Lower leg skin (tissue), 4 donors: ENCODE measurements around the gene SH2D3A. TPM values are rescaled to one million over a fixed set of nuclear protein-coding genes. Genes with fewer than 3 reads are reported as not detected.
"Not testable (repeated sequence)": the region's sequence is repeated elsewhere in the genome, so short reads cannot be mapped to it uniquely, and the experiment has no call there.

ENCODE experiments used
- DNase-seq, 2 donors: peaks; one replicate each; pipeline ENCODE4 v3.0.0-alpha.2; 2019; ENCODE audit warnings: low spot score in 2 of 2
- H3K4me3 ChIP-seq: fragments of 200-600 bp; sonication (generic); 2 replicates; pipeline ENCODE4 v1.5.1; 2017; ENCODE audit warnings: mild to moderate bottlenecking, low read depth; ENCODE audit not compliant: poor library complexity, severe bottlenecking
- POLR2A ChIP-seq, 2 donors: fragments of 450-650 bp; IDR thresholded peaks; one replicate each; pipeline ENCODE4 v1.6.1; 2016 to 2017; ENCODE audit warnings: antibody characterized with exemption in 2 of 2, mild to moderate bottlenecking in 1 of 2, moderate library complexity in 1 of 2
- WGBS, 2 donors: methylation state at CpG; one replicate each; pipeline ENCODE4 v1.1.5; 2018; 5-methylcytosine and 5-hydroxymethylcytosine counted together
- intact Hi-C: fragments of 100-400 bp; cut with DNase I; formaldehyde crosslinking; loops from one replicate; pipeline ENCODE4 v1.15.0; 2023; ENCODE audit warnings: low total_unique reads
- total RNA-seq, 4 donors: library from RNA; depleted of rRNA; stranded (reverse); fragments of >200 nt; gene quantifications; one replicate each; pipeline ENCODE4 v1.1.0, GENCODE V29; 2016
- TF ChIP-seq, protein P1 (sequence below), 3 donors: fragments of 450-650 bp; IDR thresholded peaks; one replicate each; pipeline ENCODE4 v1.5.1; 2016; ENCODE audit warnings: antibody characterized with exemption in 3 of 3, mild to moderate bottlenecking in 3 of 3, moderate library complexity in 2 of 3

The SH2D3A gene
- total RNA-seq, 4 donors from 2014 or later: 53.0 to 142 (median 62.3) TPM

GRCh38 chr19:6709549-6709948, 57.7 kb downstream of the SH2D3A start:
- WGBS, 2 donors: 53 to 59% methylated on average over 14 of the region's 14 CpGs
- DNase-seq: no peak
- no peak for TF ChIP-seq POLR2A (IDR thresholded peaks at IDR 0.05)
- intact Hi-C loops: no loop called here
- no peak overlapping the region for H3K4me3 ChIP-seq

GRCh38 chr19:6708913-6709312, 58.3 kb downstream of the SH2D3A start:
- intact Hi-C loops, H3K4me3 ChIP-seq, DNase-seq: not testable (repeated sequence)
- WGBS, 2 donors: 86 to 88% methylated on average over 12 of the region's 12 CpGs

- TF ChIP-seq POLR2A (IDR thresholded peaks at IDR 0.05): no peak
- TF ChIP-seq, protein P1, sequence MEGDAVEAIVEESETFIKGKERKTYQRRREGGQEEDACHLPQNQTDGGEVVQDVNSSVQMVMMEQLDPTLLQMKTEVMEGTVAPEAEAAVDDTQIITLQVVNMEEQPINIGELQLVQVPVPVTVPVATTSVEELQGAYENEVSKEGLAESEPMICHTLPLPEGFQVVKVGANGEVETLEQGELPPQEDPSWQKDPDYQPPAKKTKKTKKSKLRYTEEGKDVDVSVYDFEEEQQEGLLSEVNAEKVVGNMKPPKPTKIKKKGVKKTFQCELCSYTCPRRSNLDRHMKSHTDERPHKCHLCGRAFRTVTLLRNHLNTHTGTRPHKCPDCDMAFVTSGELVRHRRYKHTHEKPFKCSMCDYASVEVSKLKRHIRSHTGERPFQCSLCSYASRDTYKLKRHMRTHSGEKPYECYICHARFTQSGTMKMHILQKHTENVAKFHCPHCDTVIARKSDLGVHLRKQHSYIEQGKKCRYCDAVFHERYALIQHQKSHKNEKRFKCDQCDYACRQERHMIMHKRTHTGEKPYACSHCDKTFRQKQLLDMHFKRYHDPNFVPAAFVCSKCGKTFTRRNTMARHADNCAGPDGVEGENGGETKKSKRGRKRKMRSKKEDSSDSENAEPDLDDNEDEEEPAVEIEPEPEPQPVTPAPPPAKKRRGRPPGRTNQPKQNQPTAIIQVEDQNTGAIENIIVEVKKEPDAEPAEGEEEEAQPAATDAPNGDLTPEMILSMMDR (IDR thresholded peaks at IDR 0.05): no peak
- no peak overlapping the region for H3K4me3 ChIP-seq
- intact Hi-C loops: no loop called here
- 82 to 88% methylated on average over 3 of the region's 3 CpGs for WGBS, 2 donors
- DNase-seq: no peak
These were observed 58.9 kb downstream of the SH2D3A start for GRCh38 chr19:6708346-6708745.

GRCh38 chr19:6707658-6708018, 59.6 kb downstream of the SH2D3A start:
- no peak for DNase-seq
- 79 to 81% methylated on average over 16 of the region's 16 CpGs for WGBS, 2 donors
- H3K4me3 ChIP-seq: no peak overlapping the region
- intact Hi-C loops: no loop called here
- no peak for TF ChIP-seq POLR2A (IDR thresholded peaks at IDR 0.05)
- TF ChIP-seq, protein P1 (IDR thresholded peaks at IDR 0.05): no peak

DNA sequence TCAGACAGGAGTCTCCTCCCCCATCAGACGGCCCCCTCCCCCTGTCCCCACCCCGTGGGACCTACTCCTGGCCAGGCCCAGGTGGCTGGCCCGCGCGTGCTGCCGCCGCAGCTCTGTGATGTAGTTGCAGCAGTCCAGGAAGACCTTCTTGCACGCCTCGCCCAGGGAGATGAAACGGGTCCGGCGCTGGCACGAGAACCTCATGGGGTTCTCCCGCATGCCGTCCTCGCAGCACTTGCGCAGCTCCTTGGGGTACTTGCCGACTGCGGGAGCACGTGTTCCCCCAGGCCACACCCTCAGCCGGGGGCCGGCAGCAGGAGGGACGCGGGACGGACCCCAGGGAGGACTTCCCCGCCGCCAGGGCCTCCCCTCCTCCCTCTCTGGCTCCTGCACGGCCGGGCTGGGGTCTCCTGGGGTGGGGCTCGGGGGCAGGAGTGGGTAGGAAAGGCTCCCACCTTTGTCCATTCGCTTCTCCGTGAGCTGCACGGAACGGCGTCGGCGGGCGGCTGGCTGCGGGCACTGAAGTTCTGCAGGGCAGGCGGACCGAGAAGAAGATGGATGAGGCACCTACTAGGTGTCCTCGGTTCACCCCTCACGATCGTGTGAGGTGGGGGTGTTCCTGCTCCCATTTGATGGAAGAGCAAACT, 60.1 kb downstream of the SH2D3A start:
- TF ChIP-seq, protein P1 (IDR thresholded peaks at IDR 0.05): no peak
- no peak for TF ChIP-seq POLR2A (IDR thresholded peaks at IDR 0.05)
- DNase-seq: no peak
- H3K4me3 ChIP-seq: no peak overlapping the region
- WGBS, 2 donors: 86 to 87% methylated on average over 33 to 34 of the region's 44 CpGs
- intact Hi-C loops: no loop called here

DNA sequence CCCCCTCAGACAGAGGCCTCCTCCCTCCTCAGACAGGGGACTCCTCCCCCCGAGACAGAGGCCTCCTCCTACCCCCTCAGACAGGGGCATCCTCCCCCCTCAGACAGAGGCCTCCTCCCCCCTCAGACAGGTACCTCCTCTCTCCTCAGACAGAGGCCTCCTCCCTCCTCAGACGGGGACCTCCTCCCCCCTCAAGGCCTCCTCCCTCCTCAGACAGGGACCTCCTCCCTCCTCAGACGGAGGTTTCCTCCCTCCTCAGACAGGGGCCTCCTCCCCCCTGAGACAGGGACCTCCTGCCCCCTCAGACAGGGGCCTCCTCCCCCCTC, 60.6 kb downstream of the SH2D3A start:
- no peak overlapping the region for H3K4me3 ChIP-seq
- TF ChIP-seq, protein P1 (IDR thresholded peaks at IDR 0.05): no peak
- TF ChIP-seq POLR2A (IDR thresholded peaks at IDR 0.05): no peak
- intact Hi-C loops: no loop called here
- 50 to 55% methylated on average over 3 of the region's 3 CpGs for WGBS, 2 donors
- DNase-seq: no peak

- no peak overlapping the region for H3K4me3 ChIP-seq
- no peak for TF ChIP-seq POLR2A (IDR thresholded peaks at IDR 0.05)
- TF ChIP-seq, protein P1 (IDR thresholded peaks at IDR 0.05): no peak
- WGBS, 2 donors: 73 to 76% methylated on average over 11 of the region's 11 CpGs
- no peak for DNase-seq
- intact Hi-C loops: no loop called here
These were observed 61.2 kb downstream of the SH2D3A start for GRCh38 chr19:6705931-6706632.
